Measurements from ENCODE around the gene TROAP.
"Not testable (repeated sequence)": the region's sequence is repeated elsewhere in the genome, so short reads cannot be mapped to it uniquely, and the experiment has no call there.

The TROAP gene

DNA sequence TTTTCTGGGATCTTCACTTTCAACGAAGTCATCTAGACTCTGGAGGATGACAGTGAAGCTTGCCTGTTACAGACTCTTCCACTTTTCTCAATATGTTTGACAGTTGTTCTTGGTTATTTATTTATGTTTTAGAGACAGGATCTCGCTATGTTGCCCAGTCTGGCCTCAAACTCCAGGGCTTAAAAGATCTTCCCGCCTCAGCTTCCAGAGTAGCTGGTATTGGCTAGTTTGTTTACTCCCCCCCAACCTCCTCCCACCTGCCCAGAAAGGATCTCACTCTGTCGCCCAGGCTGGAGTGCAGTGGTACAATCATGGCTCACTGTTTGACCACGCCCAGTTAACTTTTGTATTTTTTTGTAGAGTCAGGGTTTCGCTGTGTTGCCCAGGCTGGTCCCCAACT, 47.5 kb downstream of the TROAP start:
- TF ChIP-seq POLR2A (IDR thresholded peaks at IDR 0.05; ENCODE audit: extremely low read depth, insufficient read length) (no peak), MYC (IDR thresholded peaks at IDR 0.05; ENCODE audit: low read depth, low read length) (no peak)
- TF ChIP-seq, protein P1, sequence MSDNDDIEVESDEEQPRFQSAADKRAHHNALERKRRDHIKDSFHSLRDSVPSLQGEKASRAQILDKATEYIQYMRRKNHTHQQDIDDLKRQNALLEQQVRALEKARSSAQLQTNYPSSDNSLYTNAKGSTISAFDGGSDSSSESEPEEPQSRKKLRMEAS (IDR thresholded peaks at IDR 0.05; ENCODE audit: low read depth, low read length) = no peak
- TF ChIP-seq, protein P2, sequence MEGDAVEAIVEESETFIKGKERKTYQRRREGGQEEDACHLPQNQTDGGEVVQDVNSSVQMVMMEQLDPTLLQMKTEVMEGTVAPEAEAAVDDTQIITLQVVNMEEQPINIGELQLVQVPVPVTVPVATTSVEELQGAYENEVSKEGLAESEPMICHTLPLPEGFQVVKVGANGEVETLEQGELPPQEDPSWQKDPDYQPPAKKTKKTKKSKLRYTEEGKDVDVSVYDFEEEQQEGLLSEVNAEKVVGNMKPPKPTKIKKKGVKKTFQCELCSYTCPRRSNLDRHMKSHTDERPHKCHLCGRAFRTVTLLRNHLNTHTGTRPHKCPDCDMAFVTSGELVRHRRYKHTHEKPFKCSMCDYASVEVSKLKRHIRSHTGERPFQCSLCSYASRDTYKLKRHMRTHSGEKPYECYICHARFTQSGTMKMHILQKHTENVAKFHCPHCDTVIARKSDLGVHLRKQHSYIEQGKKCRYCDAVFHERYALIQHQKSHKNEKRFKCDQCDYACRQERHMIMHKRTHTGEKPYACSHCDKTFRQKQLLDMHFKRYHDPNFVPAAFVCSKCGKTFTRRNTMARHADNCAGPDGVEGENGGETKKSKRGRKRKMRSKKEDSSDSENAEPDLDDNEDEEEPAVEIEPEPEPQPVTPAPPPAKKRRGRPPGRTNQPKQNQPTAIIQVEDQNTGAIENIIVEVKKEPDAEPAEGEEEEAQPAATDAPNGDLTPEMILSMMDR (IDR thresholded peaks at IDR 0.05; ENCODE audit: low read depth, low read length) = no peak
- DNase-seq (ENCODE audit: low read depth) = no peak
- H3K4me3 ChIP-seq (ENCODE audit: low read depth, low read length) = no peak overlapping the region

DNA sequence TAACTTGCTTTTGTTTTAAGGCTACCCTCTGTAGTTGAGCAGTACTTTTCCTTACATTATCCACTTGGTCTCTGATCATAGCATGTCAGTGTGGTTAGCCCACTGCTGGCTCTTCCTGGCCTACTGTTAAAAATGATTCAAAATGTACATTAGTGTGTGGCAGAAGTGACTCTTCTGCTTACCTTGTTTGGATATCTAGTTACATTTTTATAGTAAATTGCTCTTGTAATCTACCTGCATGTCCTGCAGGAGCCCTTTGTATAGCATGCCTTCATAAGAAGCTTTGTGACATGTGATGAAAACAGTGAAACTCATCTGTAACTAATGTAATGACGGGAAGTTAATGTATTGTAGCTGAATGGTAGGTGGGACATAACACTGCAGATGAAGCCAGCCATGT, 52.4 kb downstream of the TROAP start:
- TF ChIP-seq POLR2A (IDR thresholded peaks at IDR 0.05; ENCODE audit: extremely low read depth, insufficient read length) (no peak), MYC (IDR thresholded peaks at IDR 0.05; ENCODE audit: low read depth, low read length) (no peak)
- TF ChIP-seq, protein P1 (IDR thresholded peaks at IDR 0.05; ENCODE audit: low read depth, low read length) = no peak
- TF ChIP-seq, protein P2 (IDR thresholded peaks at IDR 0.05; ENCODE audit: low read depth, low read length) = no peak
- no peak for DNase-seq (ENCODE audit: low read depth)
- no peak overlapping the region for H3K4me3 ChIP-seq (ENCODE audit: low read depth, low read length)

DNA sequence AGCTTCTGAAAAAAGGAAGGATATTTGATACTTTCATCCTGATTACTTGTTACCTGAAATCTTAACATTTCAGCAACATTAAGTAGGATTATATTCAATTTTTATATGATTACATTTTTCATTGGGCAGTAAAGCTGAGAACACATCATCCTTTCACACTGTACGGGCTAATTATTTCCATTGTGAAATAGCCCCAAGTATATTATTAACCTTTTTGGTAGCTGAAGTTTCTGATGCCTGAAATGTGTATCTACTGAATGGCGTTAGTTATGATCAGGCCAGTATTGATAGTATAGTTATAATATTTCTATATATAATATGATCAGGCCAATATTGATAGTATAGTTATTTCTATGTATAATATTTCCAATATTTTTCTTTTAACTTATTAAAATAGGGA, 54.3 kb downstream of the TROAP start:
- no peak for DNase-seq (ENCODE audit: low read depth)

DNA sequence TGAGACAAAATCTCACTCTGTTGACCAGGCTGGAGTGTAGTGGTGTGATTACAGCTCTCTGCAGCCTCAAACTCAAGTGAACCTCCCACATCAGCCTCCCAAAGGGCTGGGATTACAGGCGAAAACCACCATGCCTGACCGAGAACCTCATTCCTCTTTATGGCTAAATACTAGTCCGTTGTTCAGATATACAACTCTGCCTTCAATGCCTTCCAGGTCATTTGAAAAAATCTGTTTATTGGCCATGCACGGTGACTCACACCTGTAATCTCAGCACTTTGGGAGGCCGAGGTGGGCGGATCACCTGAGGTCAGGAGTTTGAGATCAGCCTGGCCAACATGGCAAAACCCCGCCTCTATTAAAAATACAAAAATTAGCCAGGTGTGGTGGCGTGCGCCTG, 57.1 kb downstream of the TROAP start:
- not testable (repeated sequence) for H3K4me3 ChIP-seq (ENCODE audit: low read depth, low read length)

More for the DNA sequence above, 54.3 kb downstream of the TROAP start:
- H3K4me3 ChIP-seq (ENCODE audit: low read depth, low read length) = no peak overlapping the region
- TF ChIP-seq, protein P1 (IDR thresholded peaks at IDR 0.05; ENCODE audit: low read depth, low read length) = no peak
- no peak for TF ChIP-seq POLR2A (IDR thresholded peaks at IDR 0.05; ENCODE audit: extremely low read depth, insufficient read length)
- TF ChIP-seq, protein P2 (IDR thresholded peaks at IDR 0.05; ENCODE audit: low read depth, low read length) = no peak
- TF ChIP-seq MYC (IDR thresholded peaks at IDR 0.05; ENCODE audit: low read depth, low read length) = no peak

More for the DNA sequence above, 57.1 kb downstream of the TROAP start:
- not testable (repeated sequence) for DNase-seq (ENCODE audit: low read depth)

All from NB4 (cell line).